Neural progenitor cell (in vitro differentiated cells): ENCODE measurements around the gene CFAP20DC.
"Not testable (repeated sequence)": the region's sequence is repeated elsewhere in the genome, so short reads cannot be mapped to it uniquely, and the experiment has no call there.

Experiments
- CTCF ChIP-seq: fragments of 200-600 bp; sonication (generic); IDR thresholded peaks from 2 replicates; pipeline ENCODE4 v1.5.1; 2017; ENCODE audit warnings: antibody characterized with exemption, mild to moderate bottlenecking
- EZH2 ChIP-seq: fragments of 200-600 bp; sonication (generic); IDR thresholded peaks from 2 replicates; pipeline ENCODE4 v1.6.1; 2017; ENCODE audit warnings: antibody characterized with exemption, mild to moderate bottlenecking, moderate library complexity

- not testable (repeated sequence) for TF ChIP-seq EZH2, CTCF
Observed at GRCh38 chr3:58704304-58704703, 345.5 kb downstream of the CFAP20DC start.
